HG02759 (cell line): ENCODE results near the gene EYA2.
"Not testable (repeated sequence)": the region's sequence is repeated elsewhere in the genome, so short reads cannot be mapped to it uniquely, and the experiment has no call there.

Experiments
- ATAC-seq: cut with Tn5 transposase; IDR thresholded peaks from one replicate; pipeline ENCODE4 v1.9.1; 2021; ENCODE audit warnings: mild to moderate bottlenecking, moderate library complexity; ENCODE audit not compliant: unreplicated experiment

EYA2 gene

DNA sequence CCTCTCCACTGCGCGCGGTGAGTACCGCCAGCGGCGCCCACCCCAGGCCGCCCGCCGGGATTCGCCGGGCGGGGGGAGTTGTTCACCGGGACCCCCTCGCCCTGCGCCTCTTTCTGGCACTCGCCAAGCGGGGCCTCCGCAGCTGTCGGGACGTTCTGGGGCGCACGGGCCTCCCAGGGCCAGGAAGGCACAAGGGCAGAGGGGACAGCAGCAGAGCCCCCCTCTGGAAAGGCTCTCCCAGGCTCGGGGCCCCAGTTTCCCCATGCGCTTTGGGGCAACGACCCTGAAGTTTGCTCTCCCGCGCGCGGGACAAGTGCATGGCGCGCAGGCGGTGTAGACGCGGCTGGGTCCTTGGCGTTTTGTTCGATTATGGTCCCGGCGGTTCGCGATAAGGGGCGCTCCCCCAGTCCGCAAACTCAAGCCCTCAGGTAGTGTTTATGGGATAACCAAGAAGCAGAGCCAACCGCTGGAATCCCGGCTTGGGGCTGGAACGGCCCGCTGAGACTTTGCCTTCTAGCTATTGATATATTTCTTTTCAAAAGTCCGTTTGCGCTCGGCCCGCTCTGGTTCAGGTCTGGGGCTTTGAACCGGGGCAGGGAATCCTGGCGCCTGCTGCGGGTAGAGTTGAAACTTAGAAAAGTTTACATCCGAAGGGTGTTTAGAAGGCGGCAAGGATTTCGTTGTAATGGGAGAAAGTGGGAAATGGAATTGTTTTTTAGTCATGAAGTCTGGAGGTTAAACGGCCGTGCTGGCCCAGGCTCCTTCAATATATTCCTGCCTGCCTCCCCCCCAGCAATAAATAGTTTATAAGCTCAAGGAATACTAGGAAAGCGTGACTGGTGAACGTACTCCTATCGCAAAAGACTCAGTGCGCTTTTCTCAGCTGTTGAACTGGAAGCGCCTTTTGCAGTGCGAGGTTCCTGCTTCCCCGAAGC is 595 bp downstream of the EYA2 start:
- ATAC-seq = no peak

GRCh38 chr20:46895906-46896242 is 1.2 kb downstream of the EYA2 start:
- ATAC-seq = no peak

DNA sequence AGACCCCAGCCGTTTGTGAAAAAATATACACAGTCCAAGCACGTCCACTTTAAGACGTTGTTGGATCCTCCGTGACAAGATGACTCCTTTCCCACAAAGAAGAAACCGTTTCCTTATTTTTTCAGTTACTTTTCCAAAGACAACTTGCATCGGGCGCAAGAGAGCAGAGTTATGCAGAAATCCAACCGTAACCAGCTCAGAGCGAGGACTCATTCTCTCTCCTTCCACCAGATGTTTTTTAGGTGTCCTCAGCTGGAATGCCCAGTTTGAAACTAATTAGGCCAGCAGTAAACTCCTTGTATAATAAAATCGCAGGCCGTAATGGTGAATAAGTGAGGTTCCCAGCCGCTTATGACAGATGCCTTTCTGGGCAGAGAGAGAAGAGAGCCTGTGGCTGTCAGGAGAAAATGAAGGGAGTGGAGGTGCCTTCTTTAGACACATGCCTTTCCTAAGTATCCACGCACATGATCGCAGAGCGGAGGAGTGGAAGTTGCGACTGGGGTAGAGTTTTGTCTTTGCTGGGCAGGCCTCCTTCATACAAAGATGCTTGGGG is 2.8 kb downstream of the EYA2 start:
- no peak for ATAC-seq

GRCh38 chr20:46898423-46898822 is 3.8 kb downstream of the EYA2 start:
- no peak for ATAC-seq

GRCh38 chr20:46899621-46900020 is 5.0 kb downstream of the EYA2 start:
- no peak for ATAC-seq

- no peak for ATAC-seq
These were observed 5.4 kb downstream of the EYA2 start for GRCh38 chr20:46900086-46900485.

DNA sequence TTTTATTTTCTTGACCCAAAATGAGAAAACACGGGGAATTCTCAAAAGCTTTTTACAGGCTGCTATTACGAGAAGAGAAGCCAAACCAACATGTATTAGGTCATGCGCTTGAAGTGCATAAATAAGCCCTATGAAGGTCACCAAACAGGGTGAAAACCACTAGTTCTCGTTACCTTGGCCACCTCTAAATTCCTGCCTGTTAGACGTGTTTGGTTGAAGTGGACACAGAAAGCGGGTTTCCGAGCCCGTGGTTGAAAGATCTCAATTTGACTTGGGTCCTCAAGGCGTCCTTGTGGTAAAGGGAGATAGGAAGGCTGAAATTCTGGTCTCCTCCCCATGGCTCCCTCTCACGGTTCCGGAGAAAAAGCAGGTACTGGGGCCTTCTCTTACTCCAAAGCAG is 6.2 kb downstream of the EYA2 start:
- ATAC-seq = no peak

DNA sequence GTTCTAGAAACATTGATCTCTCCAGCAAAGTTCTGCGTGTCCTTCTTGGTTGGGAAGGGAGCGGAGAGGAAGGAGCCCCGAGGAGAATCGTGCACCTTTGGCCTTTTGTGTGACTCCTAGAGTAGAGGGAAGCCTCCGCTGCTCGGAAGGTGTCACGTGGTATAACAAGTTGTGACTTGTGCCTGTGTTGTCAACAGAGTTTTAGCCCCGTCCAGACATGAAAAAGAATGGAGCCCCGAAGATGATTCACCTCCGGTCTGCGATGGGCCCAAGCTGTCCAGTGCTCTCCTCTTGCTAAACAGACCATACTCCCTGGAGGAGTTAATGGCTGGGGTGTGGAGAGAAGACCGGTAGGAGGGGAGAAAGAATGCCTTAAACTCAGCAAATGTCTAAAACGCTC is 7.0 kb downstream of the EYA2 start:
- no peak for ATAC-seq

DNA sequence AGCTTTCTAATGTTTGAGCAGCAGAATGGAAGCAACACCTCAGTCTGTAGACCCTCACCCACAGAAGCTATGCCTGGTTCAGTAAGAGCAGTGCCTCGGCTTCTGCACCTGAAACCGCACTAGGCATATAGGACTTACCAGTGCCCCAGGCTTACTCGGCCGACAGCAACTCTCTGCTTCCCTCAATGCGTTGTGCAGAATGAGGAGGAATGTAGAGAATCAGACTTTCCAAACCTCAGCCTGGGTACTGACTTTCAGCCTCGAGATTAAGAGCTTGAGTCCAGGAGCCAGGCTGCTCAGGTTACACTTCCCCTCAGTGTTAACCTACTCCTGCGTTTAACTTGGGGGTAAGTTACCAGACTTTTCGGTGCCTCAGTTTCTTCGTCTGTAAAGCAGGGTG is 8.6 kb downstream of the EYA2 start:
- no peak for ATAC-seq

DNA sequence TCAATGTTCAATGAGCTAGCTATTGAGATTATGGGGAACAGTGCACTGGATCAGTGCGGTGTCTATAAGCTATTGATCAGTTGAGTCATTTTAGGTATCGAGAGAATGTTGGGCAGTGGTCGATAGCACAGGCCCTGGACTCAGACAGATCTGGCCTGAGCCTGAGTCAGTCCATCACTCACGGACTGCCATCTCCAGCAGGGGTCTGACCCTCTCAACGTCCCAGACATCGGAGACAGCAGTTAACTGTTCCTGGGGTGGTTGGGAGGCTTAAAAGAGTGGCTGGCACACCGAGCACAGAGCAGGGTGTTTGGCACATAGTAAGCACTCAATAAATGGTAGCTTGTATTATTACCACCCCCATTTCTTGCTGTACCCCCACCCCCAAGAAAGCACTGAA is 9.3 kb downstream of the EYA2 start:
- ATAC-seq = no peak

GRCh38 chr20:46905364-46906125 is 10.9 kb downstream of the EYA2 start:
- ATAC-seq = no peak

DNA sequence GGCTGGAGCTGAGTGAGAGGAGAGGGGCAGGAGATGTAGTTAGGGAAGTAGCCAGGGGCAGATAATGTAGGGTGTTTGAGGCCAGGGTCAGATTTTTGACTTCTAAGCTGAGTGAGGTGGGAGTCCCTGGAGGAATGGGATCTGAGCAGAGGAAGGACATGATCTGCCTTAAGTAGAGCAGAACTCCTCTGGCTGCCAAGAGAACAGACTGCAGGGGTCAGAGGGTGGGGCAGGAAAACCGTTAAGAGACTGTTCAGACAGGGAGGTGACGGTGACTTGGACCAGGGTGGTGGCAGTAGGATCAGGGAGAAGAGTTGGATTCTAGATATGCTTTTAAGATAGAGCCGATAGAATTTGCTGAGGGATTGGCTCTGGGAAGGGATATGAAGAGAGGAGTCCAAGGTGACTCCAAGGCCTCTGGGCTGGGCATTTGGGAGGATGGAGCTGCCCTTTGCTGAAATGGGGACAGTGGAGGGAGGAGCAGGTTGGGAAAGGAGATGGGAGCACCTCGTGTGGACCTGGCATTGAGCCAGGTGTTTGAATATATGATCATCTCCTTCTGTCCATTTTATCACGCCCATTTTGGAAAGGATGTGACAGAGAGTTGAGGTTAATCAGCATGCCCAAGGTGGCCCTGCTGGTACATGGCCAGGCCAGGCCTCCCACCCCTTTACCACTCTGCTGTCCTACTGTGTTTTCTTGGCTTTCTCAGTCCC is 18.8 kb downstream of the EYA2 start:
- ATAC-seq = no peak

DNA sequence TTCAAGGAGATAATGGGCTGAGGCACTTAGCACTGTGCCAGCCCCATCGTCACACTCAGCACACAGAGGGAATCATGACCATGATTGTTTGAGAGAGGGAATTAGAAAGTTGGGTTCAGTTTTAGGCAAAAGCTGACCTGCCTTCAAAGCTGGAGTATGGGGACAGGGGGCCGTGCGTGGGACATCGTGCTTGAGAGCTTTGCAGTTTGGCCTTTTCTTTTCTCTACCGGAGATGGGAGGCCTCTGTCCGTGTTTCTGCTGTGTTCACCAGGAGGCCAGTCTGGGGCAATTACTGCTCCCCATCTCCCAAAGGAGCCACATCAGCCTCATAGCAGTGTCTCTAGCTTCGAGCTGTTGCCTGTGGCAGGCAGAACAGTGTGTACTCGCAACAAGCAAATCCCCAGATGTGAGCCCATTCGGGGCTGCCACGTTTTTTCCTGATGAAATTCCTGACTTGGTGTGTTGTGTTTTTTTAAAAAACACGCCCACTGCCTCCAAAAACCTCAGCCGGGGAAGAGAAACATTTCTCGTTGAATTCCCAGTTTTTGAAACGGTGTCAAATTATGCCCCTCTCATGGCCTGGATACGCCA is 20.2 kb downstream of the EYA2 start:
- ATAC-seq = no peak

DNA sequence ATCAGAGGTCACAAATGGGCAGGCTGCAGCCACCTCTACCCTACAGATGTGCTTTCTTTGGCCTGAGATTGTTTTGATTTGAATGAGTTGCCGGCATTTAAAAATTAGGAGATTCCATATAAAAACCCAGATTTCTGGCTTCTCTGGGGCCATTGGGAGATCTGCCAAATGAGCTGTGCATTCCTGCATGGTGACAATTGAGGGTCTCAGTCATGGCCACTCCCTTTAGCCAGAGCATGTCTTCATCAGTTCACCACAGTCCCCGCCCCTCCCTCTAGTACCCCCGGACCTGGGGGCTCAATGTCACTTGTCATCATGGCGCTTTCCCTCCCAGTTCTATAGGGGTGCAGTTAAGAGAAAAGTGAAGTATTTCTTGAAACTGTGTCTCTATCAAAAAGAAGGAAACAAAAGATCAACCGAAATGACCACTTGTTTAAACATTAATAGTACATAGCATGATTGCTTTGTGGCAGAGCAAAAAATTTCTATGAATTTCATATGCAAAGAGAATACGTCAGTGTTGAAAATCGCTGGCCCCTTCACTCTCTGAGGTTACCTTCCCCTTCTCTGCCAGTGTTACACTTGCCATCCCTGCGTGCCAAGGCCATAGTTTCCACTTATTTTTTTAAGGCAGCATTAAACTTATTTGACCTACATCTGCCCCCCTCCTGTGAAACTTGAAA is 21.1 kb downstream of the EYA2 start:
- no peak for ATAC-seq

- no peak for ATAC-seq
These were observed 21.6 kb downstream of the EYA2 start for GRCh38 chr20:46916258-46916603.

DNA sequence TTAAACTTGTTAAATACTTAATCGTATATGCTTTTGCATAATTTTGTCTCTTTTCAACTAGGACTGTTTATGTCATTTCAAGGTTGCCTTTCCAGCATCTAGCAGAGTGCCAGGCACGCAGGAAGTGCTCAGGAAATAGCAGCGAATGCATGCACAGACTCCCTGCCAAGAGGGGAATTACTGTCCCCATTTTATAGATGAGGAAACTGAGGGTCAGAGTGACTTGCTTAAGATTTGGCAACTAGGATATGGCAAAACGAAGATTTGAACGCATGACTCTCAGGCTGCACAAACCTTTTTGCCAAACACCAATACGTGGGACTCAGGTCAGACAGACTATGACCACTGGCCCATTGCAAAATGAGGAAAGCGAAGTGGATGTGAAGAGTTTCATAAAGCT is 22.5 kb downstream of the EYA2 start:
- ATAC-seq = no peak

DNA sequence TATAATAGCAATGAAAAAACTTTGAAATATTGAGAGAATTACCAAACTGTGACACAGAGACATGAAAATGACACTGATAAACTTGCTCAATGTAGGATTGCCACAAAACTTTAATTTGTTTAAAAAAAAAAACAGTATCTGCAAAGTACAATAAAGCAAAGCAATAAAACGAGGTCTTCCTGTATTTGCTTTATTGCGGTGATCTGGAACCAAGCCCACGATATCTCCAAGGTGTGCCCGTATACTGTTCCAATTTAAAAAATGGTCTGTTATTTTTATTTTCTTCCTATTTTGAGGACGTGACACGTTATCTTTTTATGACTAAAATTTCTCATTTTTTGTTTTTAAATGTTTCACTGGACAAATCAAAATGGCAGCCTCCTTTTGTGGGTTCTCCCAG is 25.5 kb downstream of the EYA2 start:
- ATAC-seq = no peak

DNA sequence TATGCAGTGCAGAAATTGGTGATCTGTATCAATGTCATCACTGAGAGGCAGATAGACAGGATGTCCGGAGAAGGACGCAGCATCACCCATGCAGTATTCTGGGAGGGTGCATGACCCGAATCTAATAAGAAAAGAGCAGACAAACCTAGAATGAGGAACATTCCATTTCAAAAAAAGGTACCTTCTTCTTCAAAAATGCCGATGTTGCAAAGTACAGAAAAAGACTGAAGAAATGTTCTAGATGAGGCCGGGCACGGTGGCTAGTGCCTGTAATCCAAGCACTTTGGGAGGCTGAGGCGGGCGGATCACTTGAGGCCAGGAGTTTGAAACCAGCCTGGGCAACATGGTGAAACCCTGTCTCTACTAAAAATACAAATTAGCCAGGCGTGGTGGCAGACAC is 28.2 kb downstream of the EYA2 start:
- not testable (repeated sequence) for ATAC-seq

DNA sequence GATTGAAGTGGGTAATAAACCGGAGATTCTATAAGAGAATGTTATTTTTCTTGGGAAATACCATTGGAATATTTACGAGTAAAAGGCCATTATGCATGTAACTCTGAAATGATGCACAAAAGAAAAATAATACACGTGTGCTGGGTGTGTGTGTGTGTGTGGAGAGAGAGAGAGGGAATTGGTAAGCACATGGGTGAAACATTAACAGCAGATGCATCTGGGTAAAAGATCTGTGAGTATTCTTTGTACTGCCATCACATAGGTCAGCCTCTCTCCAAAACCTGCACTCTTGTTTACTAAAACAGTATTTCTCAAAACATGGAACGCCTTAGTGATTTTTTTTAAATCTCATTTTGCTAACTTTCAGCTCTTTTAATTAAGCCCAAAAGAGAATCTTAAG is 28.9 kb downstream of the EYA2 start:
- no peak for ATAC-seq

GRCh38 chr20:46928580-46929132 is 34.0 kb downstream of the EYA2 start:
- ATAC-seq = no peak
